HG03196 (cell line): ENCODE measurements around the gene FKBP6.
"Not testable (repeated sequence)": the region's sequence is repeated elsewhere in the genome, so short reads cannot be mapped to it uniquely, and the experiment has no call there.

ENCODE experiments used
- ATAC-seq: cut with Tn5 transposase; IDR thresholded peaks from one replicate; pipeline ENCODE4 v1.9.1; 2021; ENCODE audit not compliant: unreplicated experiment

Gene FKBP6

DNA sequence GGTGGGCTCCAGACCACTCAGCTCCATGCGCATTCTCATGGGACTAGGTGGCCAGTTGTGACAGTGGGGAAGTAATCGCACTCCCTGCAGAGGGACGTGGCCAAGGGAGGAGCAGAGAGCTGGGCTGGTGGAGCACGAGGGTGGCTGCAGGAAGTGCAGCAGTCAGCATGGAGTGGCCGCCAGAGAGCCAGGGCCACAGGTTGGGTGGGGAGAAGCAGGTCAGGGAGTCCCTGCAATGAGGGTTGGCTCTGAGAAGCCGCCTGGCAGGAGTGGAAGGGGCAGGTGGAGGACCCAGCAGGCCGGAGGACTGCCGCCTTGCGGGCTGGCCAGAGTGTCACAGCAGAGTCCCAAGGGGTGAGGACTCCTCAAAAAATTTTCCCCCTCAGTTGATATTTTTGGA, 26.2 kb downstream of the FKBP6 start:
- ATAC-seq = no peak

DNA sequence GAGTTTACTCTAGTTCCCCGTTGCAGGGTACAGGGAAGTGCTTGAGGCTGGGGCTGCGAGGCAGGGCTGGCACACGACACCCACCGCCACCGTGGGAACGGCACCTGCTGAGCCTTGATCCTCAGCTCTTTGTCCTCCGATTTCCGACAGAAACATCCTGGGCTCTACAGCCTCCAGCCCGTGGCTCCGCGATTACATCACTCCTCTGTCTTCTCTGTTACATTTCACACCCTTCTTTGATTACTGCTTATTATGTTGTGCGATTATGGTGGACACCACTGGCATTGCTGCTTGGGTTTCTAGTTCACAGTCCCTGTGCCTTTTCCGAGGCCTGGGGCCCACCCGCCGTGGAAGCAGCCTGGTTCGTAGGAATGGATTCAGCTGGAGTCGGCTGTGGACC, 26.9 kb downstream of the FKBP6 start:
- ATAC-seq = no peak

DNA sequence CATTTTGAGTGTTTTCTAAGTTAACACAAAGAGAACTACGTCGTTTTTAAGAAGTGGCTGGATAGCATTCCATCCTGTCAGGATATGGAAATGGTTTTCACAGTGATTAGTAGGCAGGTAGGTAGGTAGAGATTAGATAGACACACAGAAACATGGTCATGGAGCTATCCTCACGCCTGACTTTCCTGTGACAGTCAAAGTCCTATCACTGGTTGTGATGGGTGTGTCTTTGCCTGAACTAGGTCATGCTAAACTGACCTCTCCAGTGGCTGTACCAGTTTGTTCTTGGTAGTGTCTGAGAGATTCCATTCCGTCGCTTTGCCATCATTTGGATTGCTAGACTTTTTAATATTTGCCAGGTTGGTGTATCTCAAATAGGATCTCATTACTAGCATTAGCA, 28.2 kb downstream of the FKBP6 start:
- ATAC-seq = no peak

DNA sequence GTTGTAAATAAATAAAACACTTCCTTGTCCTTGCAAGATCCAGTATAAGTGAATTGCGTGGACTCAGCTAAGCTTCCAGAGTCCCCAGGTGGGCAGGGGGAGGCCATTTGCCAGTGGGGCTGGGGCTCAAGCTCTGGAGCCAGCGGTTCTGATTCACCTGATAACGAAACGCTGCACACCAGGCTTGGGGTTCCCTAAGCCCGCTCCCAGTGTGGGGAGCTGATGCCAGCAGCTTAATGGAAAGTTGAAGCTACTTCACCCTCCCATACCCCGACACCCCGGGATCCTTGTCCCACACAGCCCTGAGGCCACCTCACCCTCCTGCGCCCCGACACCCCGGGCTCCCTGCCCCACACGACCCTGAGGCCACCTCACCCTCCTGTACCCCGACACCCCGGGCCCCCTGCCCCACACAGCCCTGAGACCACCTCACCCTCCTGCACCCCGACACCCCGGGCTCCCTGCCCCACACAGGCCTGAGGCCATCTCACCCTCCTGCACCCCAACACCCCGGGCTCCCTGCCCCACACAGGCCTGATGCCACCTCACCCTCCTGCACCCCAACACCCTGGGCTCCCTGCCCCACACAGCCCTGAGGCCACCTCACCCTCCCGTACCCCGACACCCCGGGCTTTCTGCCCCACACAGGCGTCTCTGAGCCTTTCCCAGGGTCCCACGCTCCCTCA, 30.8 kb downstream of the FKBP6 start:
- no peak for ATAC-seq

DNA sequence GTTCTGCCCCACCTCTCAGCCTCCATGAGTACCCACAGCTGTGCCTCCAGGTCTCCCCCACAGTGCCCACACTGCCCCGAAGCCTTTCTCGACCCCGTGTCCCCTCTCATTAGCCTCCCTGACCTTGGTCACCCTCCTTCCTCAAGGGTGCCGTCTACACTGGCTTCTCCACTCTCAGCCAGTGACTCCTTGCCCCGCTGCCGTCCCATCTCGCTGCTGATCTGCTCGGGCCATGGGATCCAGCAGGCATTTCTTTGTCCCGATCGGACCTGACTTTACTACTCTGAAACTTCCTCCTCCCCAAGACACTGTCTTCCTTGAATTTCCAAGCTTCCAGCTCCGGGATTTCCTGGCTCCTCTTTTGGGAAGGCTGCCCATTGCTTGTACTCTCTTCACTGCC, 31.3 kb downstream of the FKBP6 start:
- ATAC-seq = no peak

DNA sequence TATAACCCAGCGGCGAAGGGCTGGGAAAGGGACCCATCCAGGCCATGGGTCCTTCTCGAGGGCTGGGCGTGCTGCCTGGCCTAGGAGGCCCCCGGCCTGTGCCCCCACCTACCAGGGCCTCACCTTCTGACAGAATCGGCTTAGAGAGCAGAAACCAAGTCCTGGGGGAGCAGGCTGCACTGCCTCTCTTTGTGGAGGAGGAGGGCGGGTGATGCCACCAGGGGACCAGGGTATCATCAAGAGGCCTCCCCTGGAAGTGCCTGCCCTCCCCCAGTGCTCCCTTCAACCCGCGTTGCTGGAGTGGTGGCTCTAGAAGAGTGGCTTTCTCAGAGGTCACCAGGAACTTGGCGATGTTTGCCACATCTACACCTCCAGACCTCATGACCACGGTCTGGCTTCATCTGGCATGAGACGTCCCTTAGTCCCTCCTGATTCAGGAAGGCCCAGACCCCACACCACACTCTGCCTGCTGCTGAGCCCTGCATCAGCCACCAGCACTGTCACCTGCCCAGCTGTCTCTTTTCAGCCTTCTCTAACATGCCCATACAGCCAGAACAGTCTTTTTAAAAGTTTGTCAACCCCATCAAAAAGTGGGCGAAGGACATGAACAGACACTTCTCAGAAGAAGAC, 31.9 kb downstream of the FKBP6 start:
- no peak for ATAC-seq

DNA sequence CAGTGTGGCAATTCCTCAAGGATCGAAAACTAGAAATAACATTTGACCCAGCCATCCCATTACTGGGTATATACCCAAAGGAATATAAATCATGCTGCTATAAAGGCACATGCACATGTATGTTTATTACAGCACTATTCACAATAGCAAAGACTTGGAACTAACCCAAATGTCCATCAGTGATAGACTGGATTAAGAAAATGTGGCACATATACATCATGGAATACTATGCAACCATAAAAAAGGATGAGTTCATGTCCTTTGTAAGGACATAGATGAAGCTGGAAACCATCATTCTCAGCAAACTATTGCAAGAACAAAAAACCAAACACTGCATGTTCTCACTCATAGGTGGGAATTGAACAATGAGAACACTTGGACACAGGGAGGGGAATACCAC, 32.6 kb downstream of the FKBP6 start:
- ATAC-seq = not testable (repeated sequence)

DNA sequence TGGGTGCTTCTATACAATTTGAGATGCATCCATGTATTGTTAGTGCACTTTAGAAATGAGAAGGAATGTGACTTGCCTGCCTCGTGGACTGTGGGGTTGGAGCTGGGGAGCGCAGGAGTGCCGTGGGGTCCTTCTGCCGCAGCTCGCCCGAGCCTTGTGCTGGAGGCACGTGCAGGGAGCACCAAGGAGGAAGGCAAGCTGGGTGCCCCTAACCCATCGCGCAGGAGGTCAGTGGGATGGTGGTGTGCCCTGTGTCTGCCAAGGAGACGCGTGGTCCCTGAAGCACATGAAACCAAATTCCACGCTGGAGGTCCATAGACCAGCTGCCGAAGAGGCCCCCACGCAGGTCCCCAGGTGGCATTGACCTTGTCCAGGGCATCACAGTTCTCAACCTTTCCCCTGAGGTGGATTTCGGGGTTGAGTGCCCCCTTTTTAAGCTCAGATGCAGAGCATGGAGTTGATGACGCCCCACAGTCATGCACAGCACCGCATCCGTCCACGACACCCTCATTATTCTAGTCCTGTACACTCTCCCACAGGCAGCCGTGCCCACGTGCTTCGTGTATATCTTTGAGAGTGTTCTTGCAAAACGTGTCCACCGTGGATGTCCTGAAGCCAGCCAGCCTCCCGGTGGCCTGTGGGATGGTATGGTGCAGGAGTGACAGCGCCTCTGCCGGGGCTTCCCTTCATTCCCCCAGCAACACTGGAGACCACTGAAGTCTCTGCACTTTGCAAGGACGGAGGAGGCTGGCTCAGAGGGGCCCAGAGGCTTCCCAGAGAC, 35.5 kb downstream of the FKBP6 start:
- no peak for ATAC-seq

DNA sequence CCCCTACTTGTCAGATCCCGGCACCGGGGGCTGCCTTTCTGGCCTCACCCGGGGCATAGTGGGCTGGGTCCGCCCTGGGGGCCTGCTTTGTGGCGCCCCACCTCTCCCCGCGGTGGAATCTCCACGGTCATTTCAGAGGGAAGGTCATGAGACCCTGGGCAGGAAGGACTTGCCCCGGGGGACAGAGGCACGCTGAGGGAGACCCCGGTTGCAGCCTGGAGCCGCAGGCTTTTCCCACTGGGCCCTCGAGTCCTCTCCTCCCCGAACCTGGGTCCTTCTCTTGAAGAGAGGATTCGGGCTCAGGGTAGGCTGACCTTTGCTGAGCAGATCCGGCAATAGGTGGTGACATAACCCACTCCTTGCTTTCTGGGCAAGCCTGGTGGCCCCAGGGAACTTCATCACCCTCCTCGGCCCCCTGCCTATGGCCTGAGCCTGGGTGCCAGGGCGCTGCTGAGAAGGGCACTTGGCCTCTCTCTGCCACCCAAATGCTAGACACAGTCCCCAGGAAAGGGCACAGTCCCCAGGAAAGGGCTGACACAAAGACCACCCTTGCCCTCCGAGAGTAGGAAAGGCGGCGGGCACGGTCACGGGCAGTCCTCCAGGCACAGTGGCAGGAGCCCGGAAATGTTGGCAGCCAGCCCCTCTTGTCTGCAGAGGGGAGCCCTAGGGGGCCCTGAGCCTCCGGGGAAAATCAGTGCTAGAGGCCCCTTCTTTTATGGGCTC, 36.2 kb downstream of the FKBP6 start:
- no peak for ATAC-seq

DNA sequence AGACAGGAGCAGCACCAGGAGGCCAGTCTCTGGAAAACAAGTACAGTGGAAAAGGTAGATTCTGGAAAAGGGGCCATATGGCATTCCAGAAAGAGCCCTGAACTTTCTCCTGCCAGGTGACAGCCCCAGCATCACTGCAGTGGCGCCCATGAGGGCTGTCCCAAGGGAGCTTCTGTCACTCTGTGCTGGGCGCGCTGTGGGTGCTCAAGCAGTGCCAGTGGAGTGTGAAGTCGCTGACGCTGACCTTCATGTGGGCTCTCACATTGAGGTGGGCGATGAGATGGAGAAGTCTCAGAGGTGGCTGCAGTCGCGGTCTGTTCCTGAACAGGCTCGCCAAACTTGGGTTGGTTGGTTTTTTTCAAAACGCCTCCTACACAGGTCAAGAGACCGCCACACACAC, 38.2 kb downstream of the FKBP6 start:
- no peak for ATAC-seq

DNA sequence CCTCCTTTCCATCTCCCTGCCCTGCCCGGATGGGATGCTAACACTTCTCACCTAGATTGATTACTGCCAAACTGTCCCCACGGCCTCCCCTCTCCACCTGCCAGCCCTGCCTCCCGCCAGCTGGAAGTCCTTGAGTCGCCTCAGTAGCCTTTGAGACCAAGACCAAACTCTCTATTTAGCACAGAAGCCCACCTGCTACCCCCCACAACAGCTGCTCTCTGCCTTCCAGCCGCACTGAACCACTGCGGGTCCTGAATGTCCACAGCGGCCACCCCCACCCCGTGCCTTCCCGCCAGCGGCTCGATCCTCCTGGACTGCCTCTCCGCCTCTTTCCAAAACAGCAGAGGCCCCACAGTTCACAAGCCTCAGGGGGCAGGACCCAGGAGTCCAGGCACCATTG, 39.0 kb downstream of the FKBP6 start:
- ATAC-seq = no peak

DNA sequence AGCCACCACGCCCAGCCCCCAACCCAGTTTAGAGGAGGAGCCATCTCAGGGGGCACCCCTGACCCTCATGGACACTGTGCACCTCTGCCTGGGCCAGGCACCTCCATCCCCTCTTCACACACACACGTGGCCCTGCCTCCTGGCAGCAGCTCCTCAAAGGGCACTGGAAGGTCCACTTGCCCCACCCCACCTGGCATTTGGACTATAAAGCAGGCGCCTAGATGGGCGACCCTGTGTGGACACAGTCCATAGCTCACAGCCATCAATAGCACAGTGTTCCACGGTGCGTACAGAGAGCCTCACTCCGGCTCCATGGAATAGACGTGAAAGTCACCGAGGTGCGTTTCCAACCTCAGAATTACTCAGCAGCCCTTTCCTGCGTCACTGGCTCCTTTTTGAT, 41.0 kb downstream of the FKBP6 start:
- ATAC-seq = no peak

DNA sequence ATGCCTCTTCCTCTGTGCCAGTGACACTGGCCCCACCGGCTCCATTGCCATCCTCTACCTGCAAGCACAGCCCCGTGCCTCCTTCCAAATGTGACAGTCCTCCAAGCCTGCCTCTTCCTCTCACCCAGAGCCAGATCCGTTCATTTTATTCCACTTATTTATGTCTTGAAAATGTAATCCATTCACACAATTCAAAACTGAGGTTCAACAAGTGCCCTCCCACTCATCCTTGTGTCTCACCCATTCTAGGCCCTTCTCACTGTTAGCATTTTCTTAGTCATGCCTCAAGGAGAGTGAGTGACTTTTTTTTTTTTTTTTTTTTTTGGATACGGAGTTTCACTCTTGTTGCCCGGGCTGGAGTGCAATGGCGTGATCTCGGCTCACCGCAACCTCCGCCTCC, 41.7 kb downstream of the FKBP6 start:
- no peak for ATAC-seq

DNA sequence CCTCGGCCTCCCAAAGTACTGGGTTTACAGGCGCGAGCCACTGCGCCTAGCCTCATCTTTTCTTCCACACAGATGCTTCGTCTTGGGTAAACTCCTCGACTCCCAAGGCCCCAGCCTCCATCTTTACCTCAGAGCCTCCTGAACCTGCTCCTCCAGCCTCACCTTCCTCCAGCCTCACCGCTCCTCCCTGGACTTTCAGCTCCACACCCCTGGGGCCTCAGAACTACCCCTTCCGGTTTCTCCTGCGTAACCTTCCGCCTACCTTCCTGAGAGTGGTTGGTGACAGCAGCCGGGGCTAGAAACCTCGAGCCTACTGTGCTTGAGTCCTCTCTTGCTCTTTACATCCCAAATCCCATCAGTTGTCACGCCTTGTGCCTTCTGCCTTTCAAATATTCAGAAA, 45.8 kb downstream of the FKBP6 start:
- ATAC-seq = no peak

DNA sequence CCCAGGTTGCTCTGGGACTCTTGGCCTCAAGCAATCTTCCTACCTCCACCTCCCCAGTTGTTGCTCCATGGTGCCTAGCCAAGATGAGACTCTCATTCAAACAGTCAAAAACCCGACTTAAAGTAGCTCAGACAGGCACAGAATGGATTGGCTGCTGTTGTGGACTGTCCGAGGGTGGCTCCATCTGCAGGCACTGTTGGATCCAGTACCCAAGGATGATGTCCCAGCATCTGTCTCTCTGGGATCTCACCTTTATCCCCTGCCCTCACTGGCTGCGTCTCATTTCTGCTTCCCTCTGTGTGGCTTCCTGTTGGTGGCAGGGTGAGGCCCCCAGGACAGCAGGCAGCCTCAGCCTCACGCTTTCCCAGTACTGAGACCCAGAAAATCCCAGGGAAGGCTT, 48.3 kb downstream of the FKBP6 start:
- ATAC-seq = not testable (repeated sequence)

DNA sequence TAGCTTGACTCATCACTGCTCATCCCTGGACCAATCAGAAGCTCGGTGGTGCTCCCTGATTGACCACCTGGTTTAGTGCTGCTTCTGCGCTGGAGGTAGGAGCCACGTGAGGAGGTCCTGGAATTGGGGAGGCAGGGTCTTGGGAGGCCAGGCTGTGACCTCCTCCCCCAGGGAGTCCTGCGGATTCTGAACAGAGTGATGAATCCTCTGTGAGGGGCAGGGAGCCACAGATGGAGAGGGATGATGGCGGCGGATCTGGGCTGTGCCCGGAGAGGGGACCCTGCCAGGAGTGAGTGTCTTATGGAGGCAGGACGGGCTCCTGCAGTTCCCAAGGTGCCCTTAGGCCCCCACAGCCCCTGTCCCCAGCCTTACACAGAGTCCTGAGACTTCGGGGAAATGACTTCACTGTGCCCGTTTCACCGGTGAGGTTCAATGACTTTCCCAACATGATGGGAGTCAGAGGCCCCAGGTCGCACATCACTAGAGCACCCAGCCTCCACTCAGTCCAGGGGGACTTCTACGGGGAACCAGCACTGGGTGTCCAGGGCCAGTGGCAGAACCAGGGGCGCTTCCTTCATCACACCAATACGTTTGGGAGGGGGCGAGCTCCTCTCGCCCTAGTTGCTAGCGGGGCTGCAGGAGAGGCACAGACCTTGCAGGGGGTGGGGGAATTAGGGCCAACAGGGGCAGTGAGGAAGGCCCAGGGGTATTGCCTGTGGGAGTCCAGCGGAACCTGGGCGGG, 48.9 kb downstream of the FKBP6 start:
- ATAC-seq = no peak

DNA sequence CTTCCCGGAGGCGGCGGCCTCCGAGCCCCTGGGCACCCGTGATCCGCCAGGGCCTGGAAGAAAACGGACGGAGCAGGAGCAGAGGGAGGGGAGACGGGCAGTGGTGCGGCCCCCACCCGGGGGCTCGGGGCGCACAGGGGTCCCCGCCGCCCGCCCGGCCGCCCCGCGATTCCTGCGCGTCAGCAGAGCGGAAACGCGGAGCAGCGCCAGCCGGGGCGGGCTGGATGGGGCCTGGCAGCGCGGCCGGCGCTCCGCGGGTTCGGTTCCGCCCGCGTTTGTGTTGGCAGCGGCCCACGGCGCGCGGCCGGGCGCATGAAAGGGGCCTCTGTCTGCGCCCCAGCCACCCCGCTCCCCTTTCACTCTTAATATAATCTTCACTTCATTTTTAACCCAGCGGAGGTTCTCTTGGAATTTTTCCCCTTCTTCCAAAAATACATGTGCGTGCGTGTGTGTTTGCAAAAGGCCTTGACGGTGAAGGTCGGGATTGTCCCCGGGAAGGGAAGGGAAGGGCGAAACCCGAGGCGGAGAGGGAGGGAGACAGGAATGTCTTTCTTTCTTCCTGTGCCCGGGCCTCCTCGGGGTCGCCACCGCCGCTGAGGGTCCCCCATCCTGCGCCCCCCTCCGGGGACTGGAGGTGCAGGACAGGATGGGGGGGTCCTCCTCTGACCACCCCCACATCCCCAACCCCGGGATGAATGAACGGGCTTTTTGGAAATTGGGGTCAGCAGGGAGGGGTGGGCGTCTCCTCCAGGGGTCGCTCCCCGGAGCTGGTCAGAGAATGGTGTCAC, 49.6 kb downstream of the FKBP6 start:
- ATAC-seq = not testable (repeated sequence)

DNA sequence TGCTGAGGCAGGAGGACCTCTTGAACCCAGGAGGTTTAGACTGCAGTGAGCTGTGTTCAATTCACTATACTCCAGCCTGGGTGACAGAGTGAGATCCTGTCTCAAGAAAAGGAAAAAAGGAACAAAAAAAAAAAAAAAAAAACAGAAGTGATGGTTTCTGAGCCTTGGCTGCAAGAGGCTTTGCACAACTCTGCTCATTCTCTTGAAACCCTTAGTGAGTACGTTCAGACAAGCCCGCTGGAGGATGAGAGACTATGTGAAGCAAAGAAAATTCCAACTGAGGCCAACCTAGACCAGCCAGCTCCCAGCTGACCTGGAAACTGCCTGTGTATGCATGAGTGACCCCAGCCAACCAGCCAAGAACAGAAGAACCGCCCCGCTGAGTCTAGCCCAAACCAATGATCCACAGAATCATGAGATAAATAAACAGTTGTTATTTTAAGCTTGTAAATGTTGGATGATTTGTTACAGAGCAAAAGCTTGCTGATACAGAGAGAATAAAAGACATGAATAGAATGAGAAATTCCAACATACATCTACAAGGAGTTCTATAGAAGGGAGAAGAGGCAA, 55.1 kb downstream of the FKBP6 start:
- ATAC-seq = no peak

DNA sequence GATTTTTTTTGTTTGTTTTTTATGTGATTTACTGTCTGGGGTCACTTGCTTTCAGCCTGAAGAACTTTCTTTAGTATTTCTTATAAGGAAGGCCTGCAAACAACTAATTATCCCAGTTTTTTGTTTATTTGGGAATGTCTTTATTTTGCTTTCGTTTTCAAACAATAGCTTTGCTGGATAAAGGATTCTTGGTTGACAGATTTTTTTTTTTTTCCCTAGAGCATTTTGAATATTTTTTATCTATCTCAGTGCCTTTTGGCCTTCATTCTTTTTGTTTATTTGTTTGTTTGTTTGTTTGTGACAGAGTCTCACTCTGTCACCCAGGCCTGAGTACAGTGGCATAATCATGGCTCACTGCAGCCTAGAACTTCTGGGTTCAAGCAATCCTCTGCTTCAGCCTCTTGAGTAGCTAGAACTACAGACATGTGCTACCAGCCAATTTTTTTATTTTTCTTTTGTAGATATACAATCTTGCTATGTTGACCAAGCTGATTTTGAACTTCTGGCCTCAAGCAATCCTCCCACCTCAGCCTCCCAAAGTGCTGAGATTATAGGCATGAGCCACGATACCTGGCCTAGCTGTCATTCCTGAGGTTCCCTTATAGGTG, 59.4 kb downstream of the FKBP6 start:
- ATAC-seq = no peak
